ENCODE data around the gene LRP1B. TPM values are rescaled to one million over a fixed set of nuclear protein-coding genes. Genes with fewer than 3 reads are reported as not detected.

LRP1B gene
- total RNA-seq, 1 donor from 2014 or later = 1.7 TPM

- TF ChIP-seq, protein P1, sequence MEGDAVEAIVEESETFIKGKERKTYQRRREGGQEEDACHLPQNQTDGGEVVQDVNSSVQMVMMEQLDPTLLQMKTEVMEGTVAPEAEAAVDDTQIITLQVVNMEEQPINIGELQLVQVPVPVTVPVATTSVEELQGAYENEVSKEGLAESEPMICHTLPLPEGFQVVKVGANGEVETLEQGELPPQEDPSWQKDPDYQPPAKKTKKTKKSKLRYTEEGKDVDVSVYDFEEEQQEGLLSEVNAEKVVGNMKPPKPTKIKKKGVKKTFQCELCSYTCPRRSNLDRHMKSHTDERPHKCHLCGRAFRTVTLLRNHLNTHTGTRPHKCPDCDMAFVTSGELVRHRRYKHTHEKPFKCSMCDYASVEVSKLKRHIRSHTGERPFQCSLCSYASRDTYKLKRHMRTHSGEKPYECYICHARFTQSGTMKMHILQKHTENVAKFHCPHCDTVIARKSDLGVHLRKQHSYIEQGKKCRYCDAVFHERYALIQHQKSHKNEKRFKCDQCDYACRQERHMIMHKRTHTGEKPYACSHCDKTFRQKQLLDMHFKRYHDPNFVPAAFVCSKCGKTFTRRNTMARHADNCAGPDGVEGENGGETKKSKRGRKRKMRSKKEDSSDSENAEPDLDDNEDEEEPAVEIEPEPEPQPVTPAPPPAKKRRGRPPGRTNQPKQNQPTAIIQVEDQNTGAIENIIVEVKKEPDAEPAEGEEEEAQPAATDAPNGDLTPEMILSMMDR (IDR thresholded peaks at IDR 0.05; ENCODE audit: unreplicated experiment) = no peak
- no peak for DNase-seq (ENCODE audit: low spot score in 2 of 2, unreplicated experiment in 2 of 2)
- Mint-ChIP-seq H3K4me1 (peaks cover 14% of the 10 kb centered on the region), H3K36me3 (no peaks in the 10 kb centered on the region), H3K27ac (no peak overlapping the region), H3K27me3 (ENCODE audit: low read depth) (no peaks in the 10 kb centered on the region), H3K9me3 (no peaks in the 10 kb centered on the region), H3K4me3 (no peak overlapping the region)
These were observed 993.6 kb downstream of the LRP1B start for GRCh38 chr2:141137122-141137693.

- peaks cover 14% of the 10 kb centered on the region for H3K4me1 Mint-ChIP-seq
- no peaks in the 10 kb centered on the region for H3K27me3 Mint-ChIP-seq (ENCODE audit: low read depth)
- no peaks in the 10 kb centered on the region for H3K9me3 Mint-ChIP-seq
- no peak overlapping the region for H3K27ac Mint-ChIP-seq
- no peak overlapping the region for H3K4me3 Mint-ChIP-seq
- DNase-seq (ENCODE audit: low spot score in 2 of 2, unreplicated experiment in 2 of 2) = no peak
- no peaks in the 10 kb centered on the region for H3K36me3 Mint-ChIP-seq
- TF ChIP-seq, protein P1 (IDR thresholded peaks at IDR 0.05; ENCODE audit: unreplicated experiment) = no peak
These were observed 996.9 kb downstream of the LRP1B start for GRCh38 chr2:141133883-141134282.

- no peak for DNase-seq (ENCODE audit: low spot score in 2 of 2, unreplicated experiment in 2 of 2)
- no peak overlapping the region for H3K4me3 Mint-ChIP-seq
- H3K27me3 Mint-ChIP-seq (ENCODE audit: low read depth) = no peaks in the 10 kb centered on the region
- H3K36me3 Mint-ChIP-seq = peaks cover 2% of the 10 kb centered on the region
- H3K4me1 Mint-ChIP-seq = no peaks in the 10 kb centered on the region
- no peak overlapping the region for H3K27ac Mint-ChIP-seq
- peaks cover 8% of the 10 kb centered on the region for H3K9me3 Mint-ChIP-seq
- TF ChIP-seq, protein P1 (IDR thresholded peaks at IDR 0.05; ENCODE audit: unreplicated experiment) = no peak
These were observed 1005.4 kb downstream of the LRP1B start for GRCh38 chr2:141125432-141125831.

DNA sequence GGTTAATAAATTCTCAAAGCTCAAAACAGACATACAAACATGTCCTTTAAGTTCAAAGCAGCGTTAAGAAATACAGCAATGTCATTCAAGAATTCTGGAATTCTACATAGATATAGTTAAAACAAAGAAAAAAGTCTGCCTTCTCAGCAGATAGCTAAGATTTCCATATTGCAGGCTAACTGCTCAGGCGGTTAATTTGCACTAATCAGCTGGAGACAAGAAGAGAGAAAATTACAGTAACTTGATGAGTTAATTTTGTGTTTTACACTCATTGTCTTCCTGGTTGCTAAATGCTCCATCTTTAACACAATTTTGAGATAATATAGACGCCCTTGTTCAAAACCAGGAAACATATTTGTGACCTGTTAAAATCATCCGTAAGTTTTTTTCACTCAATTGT lies 1012.0 kb downstream of the LRP1B start:
- TF ChIP-seq, protein P1 (IDR thresholded peaks at IDR 0.05; ENCODE audit: unreplicated experiment) = no peak

GRCh38 chr2:141113301-141113700 lies 1017.5 kb downstream of the LRP1B start:
- no peak for DNase-seq (ENCODE audit: low spot score in 2 of 2, unreplicated experiment in 2 of 2)
- Mint-ChIP-seq H3K27me3 (ENCODE audit: low read depth) (no peaks in the 10 kb centered on the region), H3K4me3 (no peak overlapping the region), H3K36me3 (no peaks in the 10 kb centered on the region), H3K4me1 (peaks cover 10% of the 10 kb centered on the region), H3K9me3 (no peaks in the 10 kb centered on the region), H3K27ac (no peak overlapping the region)
- TF ChIP-seq, protein P1 (IDR thresholded peaks at IDR 0.05; ENCODE audit: unreplicated experiment) = no peak

More for the DNA sequence above, 1012.0 kb downstream of the LRP1B start:
- H3K4me3 Mint-ChIP-seq = no peak overlapping the region
- no peaks in the 10 kb centered on the region for H3K36me3 Mint-ChIP-seq
- H3K9me3 Mint-ChIP-seq = no peaks in the 10 kb centered on the region
- DNase-seq (ENCODE audit: low spot score in 2 of 2, unreplicated experiment in 2 of 2) = no peak
- H3K27me3 Mint-ChIP-seq (ENCODE audit: low read depth) = no peaks in the 10 kb centered on the region
- no peak overlapping the region for H3K27ac Mint-ChIP-seq
- H3K4me1 Mint-ChIP-seq = peaks cover 17% of the 10 kb centered on the region

GRCh38 chr2:141109633-141110032 lies 1021.2 kb downstream of the LRP1B start:
- Mint-ChIP-seq H3K27ac (no peak overlapping the region), H3K4me3 (no peak overlapping the region), H3K4me1 (no peaks in the 10 kb centered on the region), H3K9me3 (no peaks in the 10 kb centered on the region), H3K36me3 (no peaks in the 10 kb centered on the region), H3K27me3 (ENCODE audit: low read depth) (no peaks in the 10 kb centered on the region)
- DNase-seq (ENCODE audit: low spot score in 2 of 2, unreplicated experiment in 2 of 2) = no peak
- TF ChIP-seq, protein P1 (IDR thresholded peaks at IDR 0.05; ENCODE audit: unreplicated experiment) = no peak
